GM19328 (cell line): ENCODE measurements around the gene ATP2B1.
A peak's percentile ranks its signal among the peaks of the same experiment; 100 is the strongest.

Experiments
- ATAC-seq: cut with Tn5 transposase; IDR thresholded peaks from one replicate; pipeline ENCODE4 v1.9.1; 2021; ENCODE audit warnings: mild to moderate bottlenecking, moderate library complexity; ENCODE audit not compliant: unreplicated experiment

The ATP2B1 gene

GRCh38 chr12:89694542-89694941 is 14.1 kb downstream of the ATP2B1 start:
- ATAC-seq = no peak

GRCh38 chr12:89693639-89694202 is 14.9 kb downstream of the ATP2B1 start:
- ATAC-seq = no peak

- ATAC-seq = no peak
Observed at GRCh38 chr12:89692439-89692838, 16.2 kb downstream of the ATP2B1 start.

GRCh38 chr12:89691659-89692058 is 17.0 kb downstream of the ATP2B1 start:
- ATAC-seq = no peak

GRCh38 chr12:89690925-89691324 is 17.7 kb downstream of the ATP2B1 start:
- no peak for ATAC-seq

- no peak for ATAC-seq
Observed at GRCh38 chr12:89689306-89689705, 19.3 kb downstream of the ATP2B1 start.

GRCh38 chr12:89686311-89686710 is 22.3 kb downstream of the ATP2B1 start:
- ATAC-seq = no peak

- ATAC-seq = no peak
Observed at GRCh38 chr12:89685363-89685972, 23.2 kb downstream of the ATP2B1 start.

GRCh38 chr12:89684136-89684535 is 24.5 kb downstream of the ATP2B1 start:
- ATAC-seq = no peak

- no peak for ATAC-seq
Observed at GRCh38 chr12:89682284-89682683, 26.4 kb downstream of the ATP2B1 start.

GRCh38 chr12:89680409-89680808 is 28.2 kb downstream of the ATP2B1 start:
- no peak for ATAC-seq

GRCh38 chr12:89679631-89680030 is 29.0 kb downstream of the ATP2B1 start:
- ATAC-seq = no peak

- ATAC-seq = no peak
Observed at GRCh38 chr12:89678225-89678624, 30.4 kb downstream of the ATP2B1 start.

GRCh38 chr12:89676930-89677329 is 31.7 kb downstream of the ATP2B1 start:
- ATAC-seq = no peak

- no peak for ATAC-seq
Observed at GRCh38 chr12:89674326-89674942, 34.2 kb downstream of the ATP2B1 start.

GRCh38 chr12:89673603-89674002 is 35.0 kb downstream of the ATP2B1 start:
- ATAC-seq = no peak

- no peak for ATAC-seq
Observed at GRCh38 chr12:89672589-89672979, 36.1 kb downstream of the ATP2B1 start.

GRCh38 chr12:89671469-89671868 is 37.2 kb downstream of the ATP2B1 start:
- ATAC-seq = no peak

GRCh38 chr12:89669197-89669596 is 39.4 kb downstream of the ATP2B1 start:
- ATAC-seq = no peak

GRCh38 chr12:89665556-89665955 is 43.1 kb downstream of the ATP2B1 start:
- ATAC-seq = no peak

GRCh38 chr12:89664441-89664840 is 44.2 kb downstream of the ATP2B1 start:
- ATAC-seq = no peak

- peak; percentile 59 for ATAC-seq
Observed at GRCh38 chr12:89663577-89664357, 44.9 kb downstream of the ATP2B1 start.
